Measurements from ENCODE around the gene HTR5A.

The HTR5A gene

GRCh38 chr7:155109121-155109520 lies 39.0 kb downstream of the HTR5A start (continued):
- TF ChIP-seq KLF7 (tag by site-specific recombination; IDR thresholded peaks at IDR 0.05; ENCODE audit: borderline replicate concordance) = no peak

- CTCF ChIA-PET = no interaction called here
- POLR2A ChIA-PET = no interaction called here
- Histone ChIP-seq H3K36me3 (ENCODE audit: control insufficient read depth in 2 of 2, insufficient read depth in 1 of 2, low read length in 2 of 2) (no peaks in the 10 kb centered on the region), H3K4me3 (ENCODE audit: low read depth, low read length) (no peak overlapping the region), H3K9me3 (ENCODE audit: control insufficient read depth, insufficient read depth, low read depth, low read length) (no peaks in the 10 kb centered on the region), H3K27ac (ENCODE audit: extremely low read depth, low read depth, low read length) (no peak overlapping the region), H3K4me1 (ENCODE audit: control insufficient read depth, insufficient read depth, low read length) (no peaks in the 10 kb centered on the region)
- TF ChIP-seq ZSCAN18 (tag by site-specific recombination; IDR thresholded peaks at IDR 0.05) (no peak), ZNF704 (tag by site-specific recombination; IDR thresholded peaks at IDR 0.05) (no peak), SP7 (tag by site-specific recombination; IDR thresholded peaks at IDR 0.05) (no peak), GLI2 (tag by site-specific recombination; IDR thresholded peaks at IDR 0.05; ENCODE audit: borderline replicate concordance, low read depth) (no peak), INSM2 (tag by site-specific recombination; IDR thresholded peaks at IDR 0.05) (no peak), PRDM6 (tag by site-specific recombination; IDR thresholded peaks at IDR 0.05) (no peak), ZNF18 (tag by site-specific recombination; IDR thresholded peaks at IDR 0.05) (no peak), ZNF510 (tag by site-specific recombination; IDR thresholded peaks at IDR 0.05; ENCODE audit: insufficient replicate concordance) (no peak), HOXD13 (CRISPR knock-in tag; IDR thresholded peaks at IDR 0.05; ENCODE audit: borderline replicate concordance) (no peak)
These were observed 45.2 kb downstream of the HTR5A start for GRCh38 chr7:155115288-155115687.

- ChIA-PET POLR2A (no interaction called here), CTCF (interaction anchor here (0.6 kb wide), 1 partner anchor 133 kb away, joined by 4 read pairs; no protein-coding TSS in a partner anchor)
- no peak overlapping the region for H3K27ac ChIP-seq (ENCODE audit: extremely low read depth, low read depth, low read length)
- no peaks in the 10 kb centered on the region for H3K36me3 ChIP-seq (ENCODE audit: control insufficient read depth in 2 of 2, insufficient read depth in 1 of 2, low read length in 2 of 2)
- no peak overlapping the region for H3K4me3 ChIP-seq (ENCODE audit: low read depth, low read length)
- no peaks in the 10 kb centered on the region for H3K9me3 ChIP-seq (ENCODE audit: control insufficient read depth, insufficient read depth, low read depth, low read length)
- H3K4me1 ChIP-seq (ENCODE audit: control insufficient read depth, insufficient read depth, low read length) = no peaks in the 10 kb centered on the region
- TF ChIP-seq SALL2 (tag by site-specific recombination; IDR thresholded peaks at IDR 0.05; ENCODE audit: borderline replicate concordance) = no peak
- no peak for TF ChIP-seq ZNF558 (tag by site-specific recombination; IDR thresholded peaks at IDR 0.05)
- peak; percentile 37; the same call in 1 of the 2 replicates for TF ChIP-seq TRIM28 (IDR thresholded peaks at IDR 0.05; ENCODE audit: borderline replicate concordance, low read length)
- TF ChIP-seq PRDM4 (tag by site-specific recombination; IDR thresholded peaks at IDR 0.05) = no peak
- no peak for TF ChIP-seq PRDM10 (tag by site-specific recombination; IDR thresholded peaks at IDR 0.05)
These were observed 49.8 kb downstream of the HTR5A start for GRCh38 chr7:155119801-155120382.

Data from HEK293 (cell line).